OCI-LY1 (cell line): ENCODE results near the gene SGCD.

Experiments
- CTCF ChIP-seq: fragments of 200-600 bp; sonication (generic), shearing (Covaris generic); IDR thresholded peaks from 2 replicates; pipeline ENCODE4 v1.5.1; 2017; ENCODE audit warnings: mild to moderate bottlenecking, antibody characterized with exemption, low read length, moderate library complexity, mixed read lengths
- EZH2 ChIP-seq: fragments of 200-600 bp; sonication (generic), shearing (Covaris generic); IDR thresholded peaks from 2 replicates; pipeline ENCODE4 v1.8.0; 2017; ENCODE audit warnings: borderline replicate concordance, mixed run types, mild to moderate bottlenecking, antibody characterized with exemption, low read length, moderate library complexity, mixed read lengths

- TF ChIP-seq CTCF = no peak
- no peak for TF ChIP-seq EZH2
Measured at GRCh38 chr5:156356238-156356637, 29.3 kb downstream of the SGCD start.
